NCI-H226 (cell line): Measurements from ENCODE around the gene TMEM134.

Experiments
- DNase-seq: peaks from one replicate; pipeline ENCODE4 v3.0.0-alpha.2; 2015

Gene TMEM134

DNA sequence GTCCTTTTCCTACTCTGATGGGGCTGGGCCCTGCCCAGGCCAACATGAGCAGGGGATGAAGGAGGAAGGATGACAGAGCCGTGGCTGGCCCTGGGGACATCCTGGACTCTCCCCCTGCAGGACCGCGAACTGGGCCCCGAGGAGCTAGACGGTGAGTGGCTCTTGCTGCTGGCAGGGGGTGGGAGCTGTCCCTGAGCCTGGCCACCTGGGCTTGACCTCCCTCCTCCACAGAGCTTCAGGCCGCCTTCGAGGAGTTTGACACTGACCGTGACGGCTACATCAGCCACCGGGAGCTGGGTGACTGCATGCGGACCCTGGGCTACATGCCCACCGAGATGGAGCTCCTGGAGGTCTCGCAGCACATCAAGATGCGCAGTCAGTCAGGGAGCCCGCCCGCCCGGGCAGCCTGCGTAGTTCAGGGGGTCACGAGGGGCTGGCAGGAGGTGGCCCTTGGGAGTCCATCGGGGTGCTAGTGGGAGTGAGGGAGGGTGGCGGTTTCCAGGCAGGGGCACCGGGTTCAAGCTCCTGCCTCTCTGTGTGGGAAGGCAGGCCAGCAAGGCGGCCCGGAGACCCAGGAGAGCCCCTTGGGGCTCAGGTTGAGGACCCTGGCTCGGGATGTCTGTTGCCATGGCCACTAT lies 12.9 kb downstream of the TMEM134 start:
- no peak for DNase-seq

DNA sequence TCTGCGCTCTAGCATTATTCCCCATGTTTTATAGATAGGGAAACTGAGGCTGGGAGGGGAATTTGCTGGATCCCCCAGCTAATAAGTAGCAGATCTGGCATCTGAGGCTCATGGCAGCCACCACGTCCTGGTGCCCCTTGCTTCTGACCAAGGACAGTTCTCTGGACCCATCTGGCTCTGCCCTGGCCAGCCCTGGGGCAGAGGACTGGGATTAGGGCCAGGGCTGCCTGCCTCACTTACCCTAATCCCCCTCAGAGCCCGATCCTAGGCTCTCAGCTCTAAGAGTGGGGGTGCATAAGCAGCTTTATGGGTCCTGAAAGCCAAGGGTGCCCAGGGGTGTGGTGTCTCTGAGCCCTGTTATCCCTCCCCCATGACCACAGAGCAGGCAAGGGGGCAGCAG lies 14.0 kb downstream of the TMEM134 start, which contains the start of gene CABP4:
Gene CABP4 (plus strand): TSS at position 301 of the 400 bp plus-strand sequence. CDS start 70 bp downstream, at position 371.
- no peak for DNase-seq

DNA sequence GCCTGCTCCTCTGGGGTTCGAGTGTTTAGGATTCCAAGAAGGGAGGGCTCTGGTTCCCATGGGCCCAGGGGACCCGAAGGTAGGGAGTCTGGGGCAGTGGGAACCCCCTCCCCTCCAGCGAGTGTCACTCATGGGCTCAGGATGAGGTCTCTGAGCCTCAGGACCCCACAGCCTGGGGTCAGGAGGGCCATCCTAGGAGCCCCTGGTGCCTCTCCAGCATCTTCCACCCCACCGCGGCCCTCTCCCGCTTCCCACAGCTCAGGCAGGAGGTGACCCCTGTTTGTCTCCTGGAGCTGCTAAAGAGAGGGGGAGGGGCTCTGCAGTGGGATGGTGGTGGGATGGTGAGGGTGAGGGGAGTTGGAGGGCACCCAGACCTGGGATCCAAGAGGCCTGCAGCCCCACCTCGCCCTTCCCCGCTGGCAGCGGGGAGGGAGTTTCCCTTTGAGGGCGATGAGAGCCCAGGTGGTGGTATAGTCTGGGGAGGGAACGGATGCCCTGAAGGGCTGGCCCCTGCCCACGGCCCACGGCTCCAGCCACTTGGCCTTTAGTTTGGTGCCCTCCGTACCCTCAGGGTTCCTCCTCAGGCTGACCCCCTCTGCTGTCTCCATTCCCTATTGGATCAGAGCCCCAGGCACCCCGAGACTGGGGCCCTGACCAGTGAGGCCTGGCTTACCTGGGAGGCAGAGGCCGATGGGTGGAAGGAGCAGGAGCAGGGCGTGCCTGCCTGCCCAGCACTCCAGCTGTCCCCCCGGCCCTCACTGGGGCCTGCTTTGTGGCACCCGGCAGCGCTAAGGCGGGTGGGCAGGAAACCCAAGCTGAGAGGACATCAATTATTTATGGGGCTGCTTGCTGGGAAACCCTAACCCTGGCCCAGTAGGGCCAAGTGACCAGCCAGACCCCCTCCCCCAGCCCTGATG lies 15.0 kb downstream of the TMEM134 start:
- DNase-seq: no peak

DNA sequence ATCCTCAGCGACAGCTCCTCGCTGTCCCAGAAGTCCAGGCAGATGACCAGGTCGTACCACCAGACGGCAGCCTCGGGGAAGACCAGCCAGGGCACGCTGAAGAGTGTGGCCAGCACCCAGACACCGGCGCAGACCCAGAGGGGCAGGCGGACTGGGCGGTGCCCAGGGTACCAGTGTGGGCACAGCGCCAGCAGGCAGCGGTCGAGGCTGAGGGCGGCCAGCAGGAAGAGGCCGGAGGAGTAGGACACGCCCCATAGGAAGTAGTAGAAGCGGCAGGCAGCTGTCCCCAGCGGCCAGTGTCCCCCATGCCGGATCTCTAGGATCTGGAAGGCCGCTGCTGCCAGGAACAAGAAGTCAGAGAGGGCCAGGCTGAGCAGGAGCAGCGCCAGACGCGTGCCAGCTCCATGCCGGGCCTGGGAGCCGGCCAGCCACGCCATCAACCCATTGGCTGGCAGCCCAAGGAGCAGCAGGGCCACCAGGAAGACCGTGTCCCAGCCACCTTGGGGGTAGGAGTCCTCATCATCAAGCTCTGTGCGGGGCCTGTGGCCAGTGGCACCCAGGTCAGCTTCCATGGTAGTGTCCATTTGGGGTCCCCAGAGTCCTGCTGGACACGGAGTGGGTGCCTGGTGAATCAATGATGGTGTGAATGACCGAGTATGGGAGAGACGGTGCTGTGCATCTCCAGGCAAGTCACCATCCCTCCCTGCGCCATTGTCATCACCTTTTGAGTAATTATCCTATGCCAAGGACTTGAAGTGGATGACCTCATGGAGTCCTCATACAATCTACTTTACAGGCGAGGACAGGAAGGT lies 16.7 kb downstream of the TMEM134 start, which contains the start of gene GPR152:
Gene GPR152 (minus strand): TSS at position 589 of the 812 bp plus-strand sequence. CDS start 5 bp downstream, at position 584.
- DNase-seq: no peak

DNA sequence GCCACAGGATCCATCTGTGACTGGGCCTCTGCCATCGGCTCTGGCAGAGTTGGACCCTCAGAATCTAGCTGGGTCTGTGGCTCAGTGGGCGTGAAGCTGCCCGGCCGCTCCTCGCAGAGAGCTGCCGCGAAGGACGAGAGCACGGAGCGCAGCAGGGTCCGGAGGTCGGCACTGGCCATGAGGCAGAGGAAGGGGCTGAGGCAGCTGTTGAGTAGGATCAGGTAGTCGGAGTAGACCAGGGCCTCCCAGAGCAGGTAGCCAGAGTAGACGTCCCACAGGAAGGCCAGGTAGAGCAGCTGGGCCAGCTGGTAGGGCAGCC lies 17.4 kb downstream of the TMEM134 start:
- no peak for DNase-seq

DNA sequence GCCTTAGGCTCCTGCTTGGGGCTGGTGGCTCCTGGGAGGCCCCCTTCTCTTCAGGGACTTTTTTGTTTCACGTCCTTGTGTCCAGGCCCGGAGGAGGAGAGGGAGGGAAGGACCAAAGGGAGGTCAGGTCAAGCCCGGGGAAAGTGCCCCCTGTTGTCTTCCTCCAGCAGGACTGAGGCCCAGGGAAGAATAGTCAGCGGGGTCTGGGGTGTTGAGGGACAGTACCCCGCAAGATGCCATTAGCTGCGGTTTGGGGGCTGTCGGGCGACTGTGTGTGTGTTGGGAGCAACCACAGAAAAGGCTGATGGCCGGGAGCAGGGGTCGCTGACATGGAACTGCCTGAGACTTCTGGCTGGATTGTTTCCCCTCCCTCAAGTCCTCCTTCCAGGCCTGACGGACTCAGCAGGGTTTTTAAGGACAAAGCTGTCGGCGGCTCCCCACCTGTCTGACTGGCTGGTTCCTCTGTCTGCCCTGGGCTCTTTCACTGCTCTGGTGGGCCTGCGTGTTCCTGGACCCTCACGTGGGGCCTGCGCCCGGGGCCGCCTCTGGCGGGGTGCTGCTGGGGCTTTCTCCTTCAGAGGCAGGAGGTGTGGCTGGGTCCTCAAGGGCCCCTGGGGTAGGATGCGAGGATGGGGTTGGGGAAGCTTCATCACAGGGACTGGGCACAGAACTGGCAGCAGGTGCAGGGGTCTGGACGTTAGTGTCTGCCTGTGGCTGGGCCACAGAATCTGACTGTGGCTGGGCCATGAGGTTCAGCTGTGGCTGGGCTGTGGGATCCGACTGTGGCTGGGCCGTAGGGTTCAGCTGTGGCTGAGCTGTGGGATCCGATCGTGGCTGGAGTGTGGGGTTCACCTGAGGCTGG lies 18.0 kb downstream of the TMEM134 start:
- no peak for DNase-seq

DNA sequence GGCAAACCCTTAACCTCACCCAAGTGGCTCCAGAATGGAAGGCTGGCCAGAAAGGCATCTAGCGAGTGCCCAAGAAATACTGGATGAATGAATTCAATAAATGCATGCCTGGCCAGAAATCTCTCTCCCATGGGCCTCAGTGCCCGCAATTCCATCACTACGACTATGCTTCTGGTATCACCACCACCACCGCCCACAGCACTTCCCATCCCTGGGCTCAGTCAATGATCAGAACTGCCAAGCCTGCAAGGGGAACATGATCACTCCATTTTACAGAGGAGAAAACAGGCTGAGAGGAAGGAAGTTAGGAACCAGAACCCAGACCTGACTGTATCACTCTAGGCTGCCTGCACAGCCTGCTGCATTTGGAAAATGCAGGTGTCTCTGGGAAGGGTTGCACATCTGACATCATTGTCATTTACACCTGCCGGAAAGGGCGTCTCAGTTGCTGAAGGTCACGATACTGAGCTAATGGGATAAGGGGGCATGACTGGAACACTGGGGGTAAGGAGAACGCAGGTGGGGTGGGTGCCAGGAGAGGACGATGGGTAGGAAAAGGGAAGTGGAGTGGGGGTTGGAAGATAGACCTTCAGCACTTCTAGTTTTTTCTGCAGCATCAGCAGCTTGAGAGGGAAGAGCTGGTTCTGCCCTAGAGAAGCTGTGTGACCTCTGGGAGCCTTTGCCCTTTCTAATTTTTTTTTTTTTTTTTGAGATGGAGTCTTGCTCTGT lies 19.8 kb downstream of the TMEM134 start:
- DNase-seq: no peak

DNA sequence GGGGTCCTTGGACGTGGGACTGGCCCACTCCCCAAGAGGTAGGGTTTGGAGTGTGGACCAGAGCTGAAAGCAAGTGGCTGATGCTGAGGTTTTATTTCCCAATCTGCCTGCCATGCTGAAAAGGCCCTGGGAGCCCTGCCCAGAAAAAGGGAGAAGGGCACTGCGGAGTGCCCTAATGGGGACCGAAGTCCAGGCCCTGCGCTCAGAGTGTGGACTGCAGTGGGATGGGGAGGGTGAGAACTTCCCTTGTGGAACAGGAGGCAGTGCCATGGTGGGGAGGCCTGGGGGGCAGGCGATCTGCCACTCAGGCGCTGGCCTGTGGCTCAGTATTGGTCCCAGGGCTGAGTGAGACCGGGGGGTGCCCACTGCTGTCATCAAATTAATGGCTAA lies 20.8 kb downstream of the TMEM134 start:
- DNase-seq: no peak

DNA sequence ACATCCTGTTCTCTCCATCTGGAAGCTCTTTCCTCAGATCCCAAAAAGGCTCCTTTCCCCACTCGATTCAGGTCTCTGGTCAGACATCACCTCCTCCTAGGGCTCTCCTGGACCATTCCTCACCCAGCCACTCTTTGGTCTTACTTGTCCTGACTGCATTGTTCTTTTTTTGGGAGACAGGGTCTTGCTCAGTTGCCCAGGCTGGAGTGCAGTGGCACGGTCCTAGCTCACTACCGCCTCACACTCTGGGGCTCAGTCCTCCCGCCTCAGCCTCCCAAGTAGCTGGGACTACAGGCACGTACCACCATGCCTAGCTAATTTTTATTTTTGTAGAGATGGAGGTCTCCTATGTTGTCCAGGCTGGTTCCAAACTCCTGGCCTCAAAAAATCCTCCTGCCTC lies 23.5 kb downstream of the TMEM134 start:
- DNase-seq: no peak

DNA sequence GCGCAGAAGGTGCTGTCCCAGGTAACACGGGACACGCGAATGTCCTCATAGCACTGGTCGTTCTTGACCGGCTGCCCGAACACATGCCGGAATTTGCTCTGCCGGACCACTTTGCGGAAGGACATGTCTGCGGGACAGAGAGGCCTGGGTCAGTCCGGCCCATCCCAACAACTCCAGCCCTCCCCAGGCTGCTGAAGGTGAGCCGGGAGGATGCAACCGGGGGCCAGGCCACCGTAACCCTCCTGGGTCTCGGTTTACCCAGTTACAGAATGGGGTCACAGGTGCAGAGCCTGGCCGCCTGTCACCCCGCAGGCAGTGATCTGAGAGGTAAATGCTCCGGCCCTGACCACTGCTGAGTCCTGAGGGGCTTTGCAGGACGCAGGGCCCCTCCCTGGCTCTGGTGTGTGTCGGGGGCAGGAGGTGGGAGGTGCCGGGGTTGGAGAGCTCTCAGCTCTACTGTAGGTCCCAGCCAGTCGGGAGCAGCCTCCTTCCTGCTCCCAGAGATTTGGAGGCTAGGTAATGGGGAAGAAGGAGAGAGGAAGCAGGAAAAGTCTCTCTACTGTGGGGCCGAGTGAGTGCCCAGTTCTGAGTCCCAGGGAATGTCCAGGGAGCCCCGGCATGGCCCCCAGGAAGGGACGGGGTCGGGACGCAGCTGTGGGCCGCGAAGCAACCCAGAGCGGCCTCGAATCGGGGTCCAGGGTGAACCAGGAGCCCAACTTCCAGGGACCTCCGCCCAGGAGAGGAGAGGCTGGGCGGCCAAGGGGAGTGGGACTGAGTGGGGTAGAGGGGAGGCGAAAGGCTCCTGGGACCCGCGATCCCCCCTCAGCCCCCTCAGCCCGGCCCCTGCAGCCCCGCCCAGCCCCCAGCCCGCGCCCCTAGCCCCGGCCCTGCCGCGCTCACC lies 26.3 kb downstream of the TMEM134 start:
- DNase-seq: no peak

DNA sequence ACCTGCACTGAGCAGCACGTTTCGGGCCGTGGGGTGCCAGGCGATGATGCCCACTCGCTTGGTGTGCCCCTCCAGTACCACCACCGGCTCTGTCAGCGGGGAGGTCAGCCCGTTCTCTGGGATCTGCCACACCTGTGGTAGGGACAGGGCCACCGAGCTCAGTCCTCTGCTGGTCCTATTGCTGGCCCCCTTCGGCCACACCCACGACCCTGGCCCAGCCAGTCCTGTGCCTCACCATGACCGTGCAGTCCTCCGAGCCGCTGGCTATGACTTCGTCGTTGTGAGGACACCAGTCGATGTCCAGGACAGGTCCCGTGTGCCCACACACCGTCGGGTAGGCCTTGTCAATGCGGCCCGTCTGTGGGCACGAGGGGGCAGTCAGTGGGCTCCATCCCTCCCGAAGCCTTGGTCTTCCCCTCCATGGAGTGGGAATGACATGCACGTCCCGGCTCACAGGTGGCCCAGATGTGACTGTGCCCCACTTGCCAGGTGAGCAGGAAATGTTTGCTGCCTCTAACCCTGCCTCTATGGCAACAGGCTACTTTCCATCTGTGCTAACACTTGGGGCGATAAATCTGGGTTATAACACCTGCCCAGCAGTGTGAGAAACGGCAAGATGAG lies 27.2 kb downstream of the TMEM134 start:
- DNase-seq: no peak

DNA sequence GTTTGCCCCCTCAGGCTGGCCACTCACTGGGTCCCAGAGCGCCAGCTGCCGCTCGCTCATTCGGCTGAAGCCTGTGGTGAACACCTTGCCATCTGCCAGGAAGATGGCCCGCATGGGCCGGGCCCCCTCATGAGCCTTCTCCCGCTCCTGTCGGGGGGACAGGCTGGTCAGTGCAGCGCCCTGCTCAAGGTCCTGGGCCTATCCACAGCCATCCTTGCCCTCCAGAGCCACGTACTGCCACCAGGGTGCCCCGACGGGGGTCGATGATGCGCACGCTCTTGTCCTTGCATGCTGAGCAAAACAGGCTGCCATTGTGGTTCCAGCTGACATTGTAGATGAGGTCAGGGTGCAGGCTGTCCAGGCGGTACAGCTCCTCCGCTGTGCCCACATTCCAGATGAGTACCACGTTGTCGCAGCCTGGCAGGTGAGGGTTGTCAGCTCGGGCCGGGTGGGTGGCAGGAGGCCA lies 27.9 kb downstream of the TMEM134 start:
- DNase-seq: no peak

DNA sequence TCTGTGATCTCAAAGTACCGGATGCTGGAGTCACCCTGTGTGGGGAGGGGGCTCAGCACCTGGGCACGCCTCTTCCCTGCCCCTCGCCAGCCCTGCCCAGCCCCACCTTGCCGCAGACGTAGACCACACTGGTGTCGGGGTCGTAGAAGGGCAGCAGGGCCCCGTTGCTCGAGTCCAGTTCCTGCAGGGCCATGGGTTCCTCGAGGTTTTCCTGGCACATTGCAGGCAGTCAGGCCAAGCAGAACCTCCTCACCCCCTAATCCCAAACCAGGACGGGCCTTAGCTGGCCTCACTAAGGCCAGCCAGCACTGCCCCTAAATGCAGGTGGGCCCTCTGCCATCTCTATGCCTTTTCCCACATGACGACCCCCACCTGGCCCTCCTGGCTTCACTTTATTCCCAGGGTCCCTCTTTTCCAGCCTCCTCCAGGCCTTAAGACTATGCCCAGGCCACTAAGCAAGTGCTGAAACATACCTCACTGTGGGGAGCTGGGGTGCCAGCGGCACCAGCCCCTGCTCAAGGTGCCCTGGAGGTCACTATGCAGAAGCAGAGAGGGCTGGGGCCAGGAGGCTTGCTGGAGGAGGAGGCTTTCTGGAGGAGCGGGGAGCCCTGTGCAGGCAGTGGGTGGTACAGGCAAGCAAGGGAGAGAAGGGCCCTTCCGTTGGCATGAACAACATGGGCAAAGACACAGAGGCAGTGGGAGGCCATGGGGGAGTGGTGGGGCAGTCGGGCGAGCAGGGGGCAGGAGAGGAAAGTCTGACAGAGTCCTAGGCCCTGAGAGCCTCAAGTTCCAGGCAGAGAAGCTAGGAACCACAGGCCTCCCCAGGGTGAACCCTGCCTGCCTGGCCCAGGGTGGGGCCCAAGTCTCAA lies 28.6 kb downstream of the TMEM134 start:
- DNase-seq: no peak

DNA sequence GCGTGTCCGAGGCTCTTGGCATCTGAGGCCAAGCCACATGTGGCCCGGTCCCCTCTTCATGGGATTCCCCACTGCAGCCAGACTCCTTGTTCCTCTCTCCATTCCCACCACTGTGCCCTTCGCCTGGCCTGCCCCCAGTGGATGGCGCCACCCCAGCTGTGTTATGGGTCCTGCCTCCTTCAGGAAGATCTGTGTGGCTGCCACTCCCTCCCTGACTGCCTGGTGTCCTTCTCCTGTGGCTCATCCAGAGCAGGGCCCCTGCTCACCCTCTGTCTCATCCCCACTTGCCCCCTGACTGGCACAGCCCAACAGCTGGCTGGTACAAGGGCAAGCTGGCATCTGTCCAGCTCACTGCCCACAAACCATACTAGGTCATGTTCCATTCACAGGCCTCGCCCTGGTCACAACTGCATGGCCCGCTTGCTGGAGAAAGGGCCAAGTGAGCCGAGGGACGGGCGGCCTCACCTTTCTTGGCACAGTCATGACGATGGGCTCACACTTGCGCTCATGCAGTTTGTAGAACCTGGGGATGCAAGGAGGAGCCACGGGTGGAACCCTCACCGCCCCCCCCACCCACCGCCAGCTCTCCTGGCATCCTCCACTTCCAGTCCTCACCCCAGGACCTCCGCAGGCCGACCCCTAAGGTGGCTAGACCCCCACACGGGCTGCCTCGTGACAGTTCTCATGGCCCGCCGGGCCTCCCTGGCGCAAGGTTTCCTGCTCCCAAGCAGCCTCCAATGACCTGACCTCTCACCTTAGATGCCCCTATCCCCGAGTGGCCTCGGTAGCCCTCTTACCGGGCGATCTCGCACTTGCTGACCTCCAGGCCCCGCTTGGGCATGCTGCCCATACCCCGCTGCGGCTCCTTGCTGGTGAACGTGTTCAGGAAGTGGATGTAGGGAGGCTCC lies 29.5 kb downstream of the TMEM134 start:
- DNase-seq: no peak

DNA sequence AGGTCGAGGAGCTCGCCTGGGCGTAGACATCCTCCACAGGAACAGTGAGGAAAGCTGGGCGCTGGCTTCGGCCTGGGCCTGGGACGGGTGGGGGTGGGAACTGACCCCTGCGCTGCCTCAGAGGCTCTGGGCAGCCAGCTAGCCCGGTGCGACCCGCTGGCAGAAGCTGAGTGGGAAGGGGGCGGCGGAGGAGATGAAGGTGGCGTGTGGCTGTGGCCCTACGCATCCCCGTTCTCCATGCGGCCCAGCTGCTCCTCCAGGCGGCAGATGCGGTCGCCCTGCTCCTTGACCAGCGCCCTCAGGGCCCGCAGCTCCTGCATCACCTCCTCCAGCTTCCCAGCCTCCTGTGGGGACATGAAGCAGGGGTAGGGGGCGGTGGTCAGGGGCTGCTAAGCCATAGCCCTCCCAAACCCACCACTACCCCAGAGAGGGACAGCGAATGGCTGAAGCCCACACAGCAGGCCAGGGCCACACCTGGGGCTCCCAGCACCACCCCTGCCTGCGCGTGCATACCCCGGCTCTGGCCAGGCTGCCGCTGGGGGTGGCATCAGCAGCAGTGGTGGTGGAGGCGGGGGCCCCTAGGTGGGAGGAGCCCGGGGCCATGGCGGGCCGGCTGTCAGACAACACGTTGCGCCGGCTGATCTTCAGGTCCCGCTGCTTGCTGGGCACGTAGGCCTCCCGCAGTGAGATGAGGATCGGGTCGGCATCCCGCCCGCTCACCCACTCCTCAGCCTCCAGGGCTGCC lies 30.7 kb downstream of the TMEM134 start:
- DNase-seq: no peak

DNA sequence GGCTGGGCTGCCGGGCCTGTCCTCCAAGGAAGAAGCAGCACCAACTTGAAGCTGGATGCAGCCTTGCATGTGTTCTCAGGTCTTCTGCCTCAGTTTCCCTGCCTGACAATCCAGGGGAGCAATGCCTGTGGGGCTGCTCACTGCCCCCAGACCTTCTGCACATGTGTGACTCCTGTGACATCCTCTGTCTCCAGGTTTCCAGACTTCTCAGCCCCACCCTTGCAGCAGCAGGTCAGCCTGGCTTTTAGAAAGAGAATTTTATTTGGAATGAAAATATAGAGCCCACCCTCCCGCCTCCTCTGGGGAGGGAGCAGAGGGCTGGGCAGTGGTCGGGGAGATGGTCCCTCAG lies 31.3 kb downstream of the TMEM134 start:
- no peak for DNase-seq
